Mucosa of gallbladder (tissue), 1 donor: ENCODE results near the gene LINGO3. TPM values are rescaled to one million over a fixed set of nuclear protein-coding genes. Genes with fewer than 3 reads are reported as not detected.
"Not testable (repeated sequence)": the region's sequence is repeated elsewhere in the genome, so short reads cannot be mapped to it uniquely, and the experiment has no call there.

ENCODE experiments used
- DNase-seq: peaks from one replicate; pipeline ENCODE4 v3.0.0-alpha.2; 2020; ENCODE audit warnings: low spot score
- total RNA-seq: library from RNA; stranded (reverse); gene quantifications from one replicate; pipeline ENCODE4 v1.2.1, GENCODE V29; 2021
- donor health status: DM: no; HTN: no; CAD: no.

Gene LINGO3
- 0.17 TPM for total RNA-seq

DNA sequence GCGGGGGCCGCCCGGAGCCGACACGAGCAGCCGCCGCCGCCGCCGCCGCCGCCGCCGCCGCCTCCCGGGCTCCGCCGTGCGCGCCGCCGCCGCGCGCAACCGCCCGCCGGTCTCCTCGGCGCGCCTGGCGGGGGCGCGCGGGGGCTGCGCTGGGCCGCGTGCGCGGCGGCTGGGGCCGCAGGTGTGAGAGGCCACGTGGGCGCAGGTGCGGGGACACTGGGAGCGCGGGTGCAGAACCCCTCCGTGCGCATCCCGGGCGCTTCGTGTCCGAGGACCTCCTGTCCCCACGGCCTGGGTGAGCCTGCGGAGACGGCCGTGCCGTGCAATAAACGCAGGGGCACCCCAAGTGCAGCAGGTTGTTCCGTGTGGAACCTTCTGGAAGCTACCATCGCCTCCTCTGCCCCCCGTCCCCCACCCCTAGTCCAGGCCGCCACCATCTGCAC, at the start of gene LINGO3:
Gene LINGO3, minus strand, starts transcription at position 41 of the 443 bp plus-strand sequence. CDS start 16,378 bp downstream, outside the sequence.
- DNase-seq, result no peak

DNA sequence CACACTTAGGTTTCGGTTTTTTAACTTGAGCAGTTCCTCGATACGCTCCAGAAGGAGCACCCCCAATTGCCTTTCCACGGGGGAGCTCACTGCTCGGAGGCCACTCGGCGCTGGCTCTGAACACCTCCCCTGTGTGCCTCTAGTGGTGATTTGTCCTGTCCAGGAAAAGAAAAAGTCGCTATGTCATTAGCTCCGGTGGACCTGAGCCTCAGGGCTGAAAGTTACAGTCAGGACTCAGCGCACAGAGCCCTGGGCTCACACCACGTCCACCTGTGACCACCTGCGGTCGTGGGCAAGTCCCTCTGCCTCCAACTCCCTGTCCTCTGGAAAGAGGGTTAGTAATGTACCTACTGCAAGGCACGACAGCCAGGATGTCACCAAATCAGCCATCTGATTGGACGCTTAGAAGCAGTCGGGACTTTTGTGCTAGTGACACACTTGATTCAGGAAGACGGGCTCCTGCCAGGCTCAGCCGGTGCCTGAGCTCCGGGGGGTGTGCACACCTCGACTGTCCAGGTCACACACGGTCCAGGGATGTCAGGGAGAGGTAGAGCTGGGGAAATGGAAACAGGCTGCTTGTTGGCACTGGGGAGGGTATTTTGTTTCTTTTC, 48.2 kb upstream of the LINGO3 start:
- no peak for DNase-seq

DNA sequence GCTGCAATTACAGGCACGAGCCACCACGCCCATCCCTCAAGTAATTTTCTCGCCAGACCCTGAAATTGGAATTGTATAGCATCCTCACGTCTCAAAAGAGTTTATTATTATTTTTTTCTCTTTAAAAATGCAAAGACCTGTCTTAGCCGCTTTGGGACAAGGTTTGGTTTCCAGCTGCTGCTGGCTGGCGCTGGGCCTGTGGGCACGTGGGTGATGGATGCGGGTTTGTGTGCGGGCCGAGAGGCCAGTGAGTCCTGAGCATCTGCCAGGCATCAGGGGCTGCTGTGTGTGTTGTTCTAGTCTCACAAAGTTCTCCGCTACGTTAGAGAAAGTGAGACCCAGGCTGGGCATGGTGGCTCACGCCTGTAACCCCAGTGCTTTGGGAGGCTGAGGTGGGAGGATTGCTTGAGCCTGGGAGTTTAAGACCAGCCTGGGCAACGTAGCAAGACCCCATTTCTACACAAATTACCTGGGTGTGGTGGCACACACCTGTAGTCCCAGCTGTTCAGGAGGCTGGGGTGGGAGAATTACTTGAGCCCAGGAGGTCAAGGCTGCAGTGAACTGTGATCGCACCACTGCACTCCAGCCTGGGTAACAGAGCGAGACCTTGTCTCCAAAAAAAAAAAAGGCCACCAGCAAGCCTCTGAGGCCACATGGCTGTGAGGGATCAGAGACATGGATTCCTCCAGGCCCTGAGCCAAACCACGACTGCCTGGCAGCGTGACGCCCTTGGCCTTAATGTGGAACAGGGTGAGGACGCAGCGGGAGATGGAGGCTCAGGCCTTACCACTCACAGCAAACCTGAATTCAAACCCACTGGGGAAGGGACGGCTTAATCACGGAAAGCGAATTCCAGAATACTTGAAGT, 47.4 kb upstream of the LINGO3 start:
- no peak for DNase-seq

DNA sequence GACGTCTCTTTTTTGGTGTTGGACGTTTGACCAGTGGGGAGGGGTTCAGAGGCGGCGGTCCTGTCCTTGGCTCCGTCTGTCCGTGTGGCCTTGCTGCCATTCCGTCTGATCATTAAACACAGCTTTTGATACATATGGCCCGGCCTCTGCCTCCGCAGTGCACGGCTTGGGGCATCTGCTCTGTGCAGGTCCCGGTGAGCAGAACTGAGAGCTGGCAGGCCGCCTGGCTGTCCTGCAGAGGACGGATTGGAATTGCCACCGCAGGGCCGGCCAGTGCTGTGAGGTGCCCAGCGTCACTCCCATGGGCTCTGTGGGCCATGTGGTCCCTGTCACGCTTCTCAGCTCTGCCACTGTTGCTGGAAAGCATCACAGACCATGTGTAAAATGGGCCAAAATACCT, 46.7 kb upstream of the LINGO3 start:
- no peak for DNase-seq

DNA sequence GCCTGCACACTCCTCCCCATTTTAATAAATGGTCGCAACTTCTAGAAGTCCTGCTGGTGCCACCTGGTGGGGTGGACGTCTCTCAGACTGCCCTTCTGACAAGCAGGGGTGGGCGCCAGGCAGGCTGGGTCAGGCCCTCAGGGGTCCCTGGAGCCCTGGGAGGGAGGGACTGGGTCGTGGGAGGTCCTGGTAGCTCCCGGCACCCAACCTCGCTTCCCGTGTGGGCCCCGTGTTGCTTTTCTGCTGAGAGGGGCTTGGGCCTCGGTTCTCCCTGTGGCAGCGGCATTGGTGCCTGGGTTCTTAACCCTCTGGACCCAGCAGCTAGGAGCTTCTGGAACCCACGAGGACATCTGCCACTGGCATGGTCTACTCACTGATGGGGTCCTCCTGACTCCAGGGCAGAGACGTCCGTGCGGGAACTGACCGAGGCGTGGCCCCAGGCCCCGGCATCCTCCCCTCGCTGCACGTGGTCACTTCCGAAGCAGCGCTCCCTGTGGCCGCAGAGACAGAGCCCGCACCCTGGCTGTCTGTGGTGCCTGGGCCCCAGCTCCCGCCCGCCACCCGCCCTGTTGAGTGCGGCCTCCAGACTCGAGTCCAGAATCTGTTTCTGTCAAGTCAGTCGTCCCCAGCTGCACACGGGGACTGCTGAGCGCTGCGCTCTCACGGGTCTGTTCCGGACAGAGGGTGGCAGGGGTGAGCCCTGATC, 46.1 kb upstream of the LINGO3 start:
- DNase-seq, result no peak

DNA sequence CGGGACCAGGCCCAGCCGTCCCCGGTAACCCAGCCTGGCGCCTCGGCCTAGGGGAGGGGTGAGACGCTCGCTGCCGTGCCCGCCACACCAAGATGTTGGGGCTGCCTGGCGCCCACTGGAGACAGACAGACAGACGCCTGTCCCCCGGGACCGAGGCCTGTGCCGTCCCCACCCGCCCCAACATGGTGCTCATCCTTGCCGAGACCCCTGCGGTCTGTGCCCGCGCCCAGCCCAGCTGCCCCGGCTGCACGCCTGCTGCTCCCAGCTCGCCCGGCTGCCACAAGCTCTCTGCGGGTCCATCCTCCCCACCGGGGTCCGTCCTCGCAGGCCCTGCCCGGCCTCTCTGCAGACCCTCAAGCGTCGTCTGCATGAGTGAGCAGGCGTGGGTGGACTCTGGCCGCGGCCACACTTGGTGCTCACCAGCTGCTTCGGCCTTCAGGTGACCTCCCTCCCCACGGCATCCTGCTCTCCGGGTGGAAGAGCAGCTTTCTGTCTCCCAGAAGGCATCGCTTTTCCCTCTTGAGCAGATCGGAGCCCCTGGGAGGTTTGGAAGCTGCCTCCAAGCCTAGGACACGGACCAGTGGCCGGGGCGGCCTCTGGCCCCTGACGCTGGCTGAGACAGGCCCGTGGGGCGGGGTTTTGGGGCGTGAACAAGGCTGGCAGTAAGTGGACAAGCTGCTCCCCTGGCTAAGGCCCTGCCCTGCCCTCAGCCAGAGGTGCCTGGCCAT, 45.4 kb upstream of the LINGO3 start:
- no peak for DNase-seq

DNA sequence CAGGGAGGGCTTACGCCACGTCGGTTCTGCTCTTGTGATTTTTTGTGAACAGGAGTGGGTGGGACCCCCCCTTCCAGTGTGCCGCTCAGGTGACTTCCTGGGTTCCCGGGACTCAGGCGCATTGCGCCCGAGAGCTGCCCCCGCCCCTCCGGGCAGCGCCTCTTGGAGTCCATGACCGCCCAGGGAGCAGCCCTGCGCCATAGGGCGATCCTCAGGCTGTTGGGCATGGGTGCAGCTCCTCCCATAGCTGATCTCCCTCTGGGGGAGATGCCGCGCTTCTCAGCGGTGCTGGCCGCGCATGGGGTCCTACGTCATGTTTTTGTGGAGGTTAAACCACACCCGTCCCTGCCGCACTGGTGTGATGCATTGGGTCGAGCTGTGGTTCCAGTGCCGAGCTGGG, 44.2 kb upstream of the LINGO3 start:
- DNase-seq, result no peak

DNA sequence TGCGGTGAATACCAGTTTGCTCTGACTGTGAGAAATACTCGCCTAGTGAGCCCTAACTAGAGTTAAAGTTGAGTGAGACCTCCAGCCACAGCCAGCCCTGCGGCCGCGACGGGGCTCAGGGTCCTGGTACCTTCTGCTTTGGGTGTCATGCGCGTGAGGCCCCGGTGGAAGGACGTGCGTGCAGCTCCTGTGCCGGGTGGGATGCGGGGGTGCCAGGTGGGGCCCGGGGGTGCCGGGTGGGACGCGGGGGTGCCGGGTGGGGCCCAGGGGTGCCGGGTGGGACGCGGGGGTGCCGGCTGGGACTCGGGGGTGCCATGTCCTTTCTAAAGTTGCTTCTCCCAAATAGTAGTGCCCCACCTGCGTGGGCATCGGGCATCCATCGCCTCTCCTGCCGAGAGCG, 43.6 kb upstream of the LINGO3 start:
- no peak for DNase-seq

- no peak for DNase-seq
Observed at GRCh38 chr19:2350656-2351055, 42.7 kb upstream of the LINGO3 start.

DNA sequence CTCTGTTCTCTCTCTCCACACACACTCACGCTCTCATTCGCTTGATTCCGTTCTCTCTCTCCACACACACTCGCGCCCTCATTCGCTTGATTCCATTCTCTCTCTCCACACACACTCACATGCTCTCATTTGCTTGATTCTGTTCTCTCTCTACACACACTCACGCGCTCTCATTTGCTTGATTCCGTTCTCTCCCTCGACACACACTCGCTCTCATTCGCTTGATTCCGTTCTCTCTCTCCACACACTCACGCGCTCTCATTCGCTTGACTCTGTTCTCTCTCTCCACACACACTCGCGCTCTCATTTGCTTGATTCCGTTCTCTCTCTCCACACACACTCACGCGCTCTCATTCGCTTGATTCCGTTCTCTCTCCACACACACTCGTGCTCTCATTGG, 41.9 kb upstream of the LINGO3 start:
- DNase-seq, result not testable (repeated sequence)

GRCh38 chr19:2345794-2346663, 38.1 kb upstream of the LINGO3 start:
- peak; percentile 49 for DNase-seq

GRCh38 chr19:2345076-2345475, 37.1 kb upstream of the LINGO3 start:
- no peak for DNase-seq

DNA sequence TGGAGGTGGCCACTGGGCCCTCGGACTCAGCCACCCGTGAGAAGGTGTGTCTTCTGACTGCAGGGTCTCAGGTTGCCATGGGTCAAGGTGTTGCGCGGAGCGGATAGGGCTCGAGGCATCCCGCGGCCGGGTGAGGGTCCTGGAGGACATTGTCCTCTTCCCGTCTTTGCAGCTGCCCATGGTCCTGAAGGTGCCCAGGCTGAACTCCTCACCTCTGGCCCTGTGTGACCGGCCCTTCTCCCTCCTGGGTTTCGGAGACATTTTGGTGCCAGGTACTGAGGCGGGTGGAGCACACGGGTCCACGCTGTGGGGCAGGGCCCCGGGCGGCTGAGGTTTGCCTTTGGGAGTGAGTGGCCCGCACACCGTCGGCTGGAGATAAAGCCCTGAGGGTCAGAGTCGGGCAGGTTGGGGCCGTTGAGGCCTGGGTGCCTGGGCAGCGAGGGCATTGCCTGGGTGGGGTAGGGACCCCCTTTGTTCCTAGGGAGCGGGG, 36.5 kb upstream of the LINGO3 start:
- no peak for DNase-seq

GRCh38 chr19:2343289-2343982, 35.5 kb upstream of the LINGO3 start:
- no peak for DNase-seq

DNA sequence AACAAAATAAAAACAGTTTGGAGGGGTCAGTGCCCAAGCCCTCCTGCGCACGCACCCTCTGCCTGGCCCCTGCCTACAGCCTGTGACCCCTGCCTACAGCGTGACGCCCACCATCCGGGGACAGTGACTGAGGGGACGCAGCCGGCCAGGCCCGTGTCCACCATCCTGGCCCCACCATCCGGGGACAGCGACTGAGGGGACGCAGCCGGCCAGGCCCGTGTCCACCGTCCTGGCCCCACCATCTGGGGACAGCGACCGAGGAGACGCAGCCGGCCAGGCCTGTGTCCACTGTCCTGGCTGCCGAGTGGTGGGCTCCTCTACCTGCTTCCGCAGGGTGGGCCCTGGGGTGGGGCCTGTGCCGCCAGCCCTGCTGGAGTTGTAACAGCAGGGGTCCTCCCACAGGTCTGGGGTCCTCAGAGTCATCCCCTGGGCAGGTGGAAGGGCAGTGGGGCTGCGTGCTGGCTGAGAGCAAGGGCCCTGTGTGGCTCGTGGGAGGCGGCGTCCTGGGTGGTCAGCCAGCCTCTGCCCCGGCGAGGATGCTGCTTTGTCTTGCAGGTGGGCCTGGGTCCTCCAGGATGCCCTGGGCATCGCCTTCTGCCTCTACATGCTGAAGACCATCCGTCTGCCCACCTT, 34.8 kb upstream of the LINGO3 start:
- no peak for DNase-seq

- no peak for DNase-seq
Observed at GRCh38 chr19:2341982-2342381, 34.0 kb upstream of the LINGO3 start.

DNA sequence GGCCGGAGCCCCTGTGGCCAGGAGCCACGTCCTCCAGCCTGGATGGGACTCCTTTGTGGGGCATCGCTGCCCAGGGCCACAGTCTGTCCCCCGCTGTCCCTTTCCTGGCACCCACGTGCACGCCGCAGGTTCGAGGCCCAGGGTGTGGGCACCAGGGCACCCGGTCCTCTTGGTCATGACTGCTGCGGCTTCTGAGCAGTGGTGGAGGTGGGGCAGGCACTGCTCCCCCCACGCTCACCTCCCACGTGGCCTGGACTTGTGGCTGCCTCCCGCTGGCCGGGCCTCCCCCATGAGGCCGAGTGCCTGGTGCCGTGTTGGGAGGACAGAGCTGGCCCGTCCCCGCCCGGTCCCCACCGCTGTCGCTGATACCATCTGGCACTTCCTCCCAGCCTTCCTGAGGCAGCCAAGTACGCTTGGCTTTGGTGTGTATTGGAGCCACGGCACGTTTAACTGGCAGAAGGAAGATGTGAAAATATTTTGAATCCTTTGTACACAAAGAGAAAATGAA, 33.3 kb upstream of the LINGO3 start:
- no peak for DNase-seq

DNA sequence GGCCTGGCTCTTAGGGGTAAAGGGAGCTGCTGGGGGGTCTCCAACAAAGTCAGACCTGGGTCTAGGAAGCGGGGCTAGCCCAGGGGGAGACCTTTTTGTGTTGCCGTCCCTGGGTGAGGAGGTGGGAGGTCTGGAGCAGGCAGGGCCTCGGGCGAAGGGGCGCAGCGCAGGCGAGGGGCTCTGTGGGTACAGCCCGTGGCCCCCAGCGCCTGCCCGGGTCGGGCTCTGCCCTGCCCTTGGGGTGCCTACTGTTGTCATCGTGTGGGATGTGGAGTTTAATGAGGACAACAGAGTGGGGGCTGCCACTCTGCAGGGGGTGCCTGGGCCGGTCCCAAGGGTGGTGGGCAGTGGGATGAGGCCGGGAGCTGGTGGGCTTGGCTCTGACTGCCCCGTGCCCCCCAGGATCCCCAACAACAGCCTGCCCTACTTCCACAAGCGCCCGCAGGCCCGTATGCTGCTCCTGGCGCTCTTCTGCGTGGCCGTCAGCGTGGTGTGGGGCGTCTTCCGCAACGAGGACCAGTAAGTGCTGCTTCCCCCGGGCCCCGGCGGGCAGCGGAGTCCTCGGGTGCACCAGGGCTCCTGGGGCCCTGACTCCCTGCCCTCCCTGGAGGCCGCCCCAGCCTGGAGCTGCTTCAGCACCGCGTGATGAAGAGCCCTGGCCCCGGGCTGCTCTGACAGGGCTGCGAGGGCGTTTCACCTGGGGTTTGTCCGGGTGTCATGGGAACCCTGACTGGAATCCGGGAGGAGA, 32.7 kb upstream of the LINGO3 start:
- DNase-seq, result no peak
